ENCODE results near the gene PDYN.
"Not testable (repeated sequence)": the region's sequence is repeated elsewhere in the genome, so short reads cannot be mapped to it uniquely, and the experiment has no call there.

PDYN gene
- 0 to 1.5 (median 0) reads per million in 17 experiments for total RNA-seq

- no peak for DNase-seq
Observed at GRCh38 chr20:1993986-1994385, at the start of gene PDYN. TSS of gene PDYN (minus strand) at chr20:1994058. CDS start at chr20:1983084, 10,974 bp downstream.

GRCh38 chr20:2042400-2042799, 48.5 kb upstream of the PDYN start:
- DNase-seq: no peak

GRCh38 chr20:2038161-2038560, 44.3 kb upstream of the PDYN start:
- DNase-seq: no peak

GRCh38 chr20:2037296-2037914, 43.5 kb upstream of the PDYN start:
- no peak for DNase-seq

GRCh38 chr20:2036357-2036756, 42.5 kb upstream of the PDYN start:
- not testable (repeated sequence) for DNase-seq

GRCh38 chr20:2032168-2032567, 38.3 kb upstream of the PDYN start:
- DNase-seq: no peak

- DNase-seq: no peak
Observed at GRCh38 chr20:2026514-2026913, 32.7 kb upstream of the PDYN start.

- no peak for DNase-seq
Observed at GRCh38 chr20:2026004-2026403, 32.1 kb upstream of the PDYN start.

- DNase-seq: no peak
Observed at GRCh38 chr20:2023151-2023550, 29.3 kb upstream of the PDYN start.

GRCh38 chr20:2022163-2022562, 28.3 kb upstream of the PDYN start:
- no peak for DNase-seq

GRCh38 chr20:2010533-2010932, 16.7 kb upstream of the PDYN start:
- no peak for DNase-seq

GRCh38 chr20:2006452-2007361, 12.8 kb upstream of the PDYN start:
- DNase-seq: peak; percentile 54 to 72 (median 60)

GRCh38 chr20:2005831-2006426, 12.1 kb upstream of the PDYN start:
- peak; percentile 78 to 90 (median 84) for DNase-seq

- DNase-seq: peak in 3 of 4 experiments; percentile 5 to 32 (median 16)
Observed at GRCh38 chr20:2005359-2005758, 11.5 kb upstream of the PDYN start.

- no peak for DNase-seq
Observed at GRCh38 chr20:2004171-2004570, 10.3 kb upstream of the PDYN start.

- no peak for DNase-seq
Observed at GRCh38 chr20:2002365-2002764, 8.5 kb upstream of the PDYN start.

GRCh38 chr20:2001119-2001518, 7.3 kb upstream of the PDYN start:
- no peak for DNase-seq

- peak; percentile 18 to 50 (median 29) for DNase-seq
Observed at GRCh38 chr20:2000285-2000684, 6.4 kb upstream of the PDYN start.

- DNase-seq: no peak
Observed at GRCh38 chr20:1998715-1999114, 4.9 kb upstream of the PDYN start.

GRCh38 chr20:1998193-1998520, 4.3 kb upstream of the PDYN start:
- no peak for DNase-seq

GRCh38 chr20:1997483-1998192, 3.8 kb upstream of the PDYN start:
- DNase-seq: no peak

GRCh38 chr20:1995531-1996310, 1.9 kb upstream of the PDYN start:
- DNase-seq: no peak
